H1 (cell line): ENCODE results near the gene TET2. TPM values are rescaled to one million over a fixed set of nuclear protein-coding genes. Genes with fewer than 3 reads are reported as not detected.

Experiments
- SIX5 ChIP-seq: IDR thresholded peaks from 2 replicates; pipeline ENCODE4 v1.6.1; 2011; ENCODE audit warnings: mild to moderate bottlenecking, low read depth, low read length
- SP1 ChIP-seq: IDR thresholded peaks from 2 replicates; pipeline ENCODE4 v1.6.1; 2011; ENCODE audit warnings: low read depth, low read length
- polyA plus RNA-seq, 7 experiments: library from polyadenylated mRNA; depleted of rRNA in 3 of 7; stranded (reverse) in 5 of 7; unstranded in 2 of 7; fragments of >200 nt in 5 of 7; fragments of 200-250 nt in 2 of 7; gene quantifications; 1 replicate in 5 of 7; 2 replicates in 1 of 7; 4 replicates in 1 of 7; pipeline versions ENCODE4 v1.2.1 to v1.2.3, GENCODE V29; 2011 to 2013; ENCODE audit warnings: missing spikeins in 2 of 7, mixed read lengths in 2 of 7
- total RNA-seq: library from RNA; stranded (reverse); fragmentation: NEBNext Ultra II Directional; extraction: Animal tissue kit (Norgen Biotek cat#: 25700); gene quantifications from 2 replicates; pipeline ENCODE4 v1.2.1, GENCODE V29; 2021

TET2 gene
- total and polyA plus RNA-seq, 2 of the 8 experiments (the other 6 are each of a cell fraction or from before 2014, with no cell fraction given) = 1.0 to 2.6 TPM

- TF ChIP-seq SP1 = no peak
- TF ChIP-seq SIX5 = no peak
These were observed 32.9 kb upstream of the TET2 start (continued) for GRCh38 chr4:105113800-105114199.
